NCI-H146 treated with DMSO at 0.1 percent for 48 hours (cell line): ENCODE results near the gene TNFRSF1A.

ENCODE experiments used
- DNase-seq: peaks from one replicate; lab custom pipeline; 2025; ENCODE audit not compliant: unreplicated experiment; lab: John Stamatoyannopoulos, UW

TNFRSF1A gene

GRCh38 chr12:6279631-6280030 lies 62.2 kb downstream of the TNFRSF1A start:
- no peak for DNase-seq

GRCh38 chr12:6279256-6279628 lies 62.6 kb downstream of the TNFRSF1A start:
- no peak for DNase-seq
